A549 treated with RU486 at 1 μM for 4 hours (cell line): ENCODE data around the gene COPRS. TPM values are rescaled to one million over a fixed set of nuclear protein-coding genes. Genes with fewer than 3 reads are reported as not detected.

ENCODE experiments used
- total RNA-seq: library from RNA; stranded (reverse); fragments of 200-300 nt; extraction: Qiagen RNA extraction; gene quantifications from 5 replicates; pipeline ENCODE4 v1.2.3, GENCODE V29; 2022; ENCODE audit warnings: low read depth

Gene COPRS, protein sequence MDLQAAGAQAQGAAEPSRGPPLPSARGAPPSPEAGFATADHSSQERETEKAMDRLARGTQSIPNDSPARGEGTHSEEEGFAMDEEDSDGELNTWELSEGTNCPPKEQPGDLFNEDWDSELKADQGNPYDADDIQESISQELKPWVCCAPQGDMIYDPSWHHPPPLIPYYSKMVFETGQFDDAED
- 129 to 194 TPM (median 170 TPM) in 5 replicates for total RNA-seq

DNA sequence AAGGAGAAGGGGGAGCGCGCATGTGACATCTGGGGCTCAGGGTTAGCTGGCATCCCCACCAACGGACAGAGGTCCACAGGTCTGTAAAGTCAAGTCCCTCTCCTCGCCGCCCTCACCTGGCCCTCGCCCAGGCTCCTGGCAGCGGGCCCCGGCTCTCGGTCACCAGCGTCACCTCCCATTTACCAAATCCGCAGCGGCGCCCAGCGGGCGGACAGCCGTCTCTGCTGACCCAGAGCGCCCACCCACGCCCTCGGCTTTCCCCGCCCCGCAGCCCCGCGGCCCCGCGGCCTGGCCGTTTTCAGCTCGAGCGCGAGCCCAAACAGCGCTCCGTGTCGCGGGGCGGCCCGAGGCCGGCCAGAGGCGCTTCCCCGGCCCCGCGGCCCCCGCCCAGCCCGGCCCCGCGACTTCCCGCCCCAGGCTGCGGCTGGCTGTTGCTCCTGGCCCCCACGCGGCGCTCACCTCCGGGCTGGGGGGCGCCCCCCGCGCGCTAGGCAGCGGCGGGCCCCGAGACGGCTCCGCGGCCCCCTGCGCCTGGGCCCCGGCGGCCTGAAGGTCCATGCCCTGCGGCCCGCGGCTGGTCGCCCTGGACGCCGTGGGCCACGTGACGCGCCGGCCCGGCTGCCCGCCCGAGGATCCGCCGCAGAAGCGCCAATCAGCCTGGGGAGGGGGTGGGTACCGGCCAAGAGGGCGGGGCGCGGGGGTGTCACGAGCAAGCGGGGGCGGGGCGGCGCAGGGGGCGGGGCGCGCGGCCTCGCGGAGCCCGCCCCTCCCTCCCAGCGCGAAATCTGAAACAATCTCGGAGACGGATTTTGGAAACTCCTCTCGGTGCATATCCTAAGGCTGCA is at the start of gene COPRS:
Gene COPRS, minus strand, starts transcription at position 603 of the 845 bp plus-strand sequence. Its CDS starts 45 bp downstream, at position 558.

Other genes with a start within 250 kb of the COPRS start
- 55.6 to 95.4 TPM (median 79.2 TPM) in 5 replicates for gene UTP6, start 42.5 kb upstream of the COPRS start, total RNA-seq
- gene SUZ12, start 77.8 kb upstream of the COPRS start, total RNA-seq = 11.6 to 32.5 TPM (median 29.9 TPM) in 5 replicates
- 9.6 to 11.8 TPM (median 10.7 TPM) in 5 replicates for gene LRRC37B, start 148.1 kb upstream of the COPRS start, total RNA-seq